PC-3 (cell line): ENCODE results near the gene IL24. TPM values are rescaled to one million over a fixed set of nuclear protein-coding genes. Genes with fewer than 3 reads are reported as not detected.

ENCODE experiments used
- ATAC-seq: fragments of 200-7000 bp; cut with Tn5 transposase; 2 replicates; pipeline ENCODE4 v1.9.1; 2020; ENCODE audit warnings: mild to moderate bottlenecking, moderate library complexity
- BruUV-seq: library from RNA; stranded (reverse); fragments of 400-500 nt; replicated peaks from 2 replicates; lab custom pipeline; 2021; lab: Mats Ljungman, UMichigan
- CTCF ChIA-PET: fragments of 300-600 bp; sonication (Branson Sonifier 250); formaldehyde crosslinking; loops from one replicate; lab custom pipeline; 2022; ENCODE audit warnings: antibody characterized with exemption; lab: Charles Lee
- POLR2A ChIA-PET: fragments of 300-600 bp; sonication (Branson Sonifier 250); formaldehyde crosslinking; loops from one replicate; lab custom pipeline; 2022; ENCODE audit warnings: antibody characterized with exemption; ENCODE audit not compliant: unreplicated experiment; lab: Charles Lee
- DNase-seq: peaks from one replicate; pipeline ENCODE4 v3.0.0-alpha.2; 2015
- H2AFZ ChIP-seq: fragments of 300-600 bp; sonication (generic); 2 replicates; pipeline ENCODE4 v1.6.0; 2016; ENCODE audit warnings: antibody characterized with exemption, low read length
- H3F3A ChIP-seq: fragments of 300-600 bp; sonication (generic); one replicate; pipeline ENCODE4 v1.6.0; 2017; ENCODE audit warnings: antibody characterized with exemption, low read length, control low read depth, mild to moderate bottlenecking; ENCODE audit not compliant: unreplicated experiment
- H3K27ac ChIP-seq: fragments of 300-600 bp; sonication (generic); 2 replicates; pipeline ENCODE4 v1.5.1; 2016; ENCODE audit warnings: mild to moderate bottlenecking, low read length
- H3K27me3 ChIP-seq: fragments of 300-600 bp; sonication (generic); 2 replicates; pipeline ENCODE4 v1.6.1; 2016; ENCODE audit warnings: low read length, mixed read lengths
- H3K36me3 ChIP-seq: fragments of 300-600 bp; sonication (generic); 2 replicates; pipeline ENCODE4 v1.6.1; 2016; ENCODE audit warnings: low read depth, mixed run types, low read length, mixed read lengths
- H3K4me1 ChIP-seq: fragments of 300-600 bp; sonication (generic); 2 replicates; pipeline ENCODE4 v1.5.1; 2016; ENCODE audit warnings: low read length; ENCODE audit not compliant: insufficient read depth
- H3K4me2 ChIP-seq: fragments of 300-600 bp; sonication (generic); 2 replicates; pipeline ENCODE4 v1.6.0; 2016; ENCODE audit warnings: low read length
- H3K4me3 ChIP-seq: fragments of 300-600 bp; sonication (generic); 2 replicates; pipeline ENCODE4 v1.5.1; 2016; ENCODE audit warnings: mild to moderate bottlenecking, low read length, mixed read lengths
- H3K79me2 ChIP-seq: fragments of 300-600 bp; sonication (generic); 2 replicates; pipeline ENCODE4 v1.6.1; 2017; ENCODE audit warnings: low read length, mixed read lengths
- H3K9ac ChIP-seq: fragments of 300-600 bp; sonication (generic); 2 replicates; pipeline ENCODE4 v1.6.0; 2016; ENCODE audit warnings: mild to moderate bottlenecking, low read length
- H3K9me2 ChIP-seq: fragments of 300-600 bp; sonication (generic); replicated peaks from 2 replicates; pipeline ENCODE4 v1.6.1; 2016; ENCODE audit warnings: mixed run types, low read length, mixed read lengths
- H3K9me3 ChIP-seq: fragments of 300-600 bp; sonication (generic); 2 replicates; pipeline ENCODE4 v1.6.1; 2016; ENCODE audit warnings: low read length, mixed read lengths
- H4K20me1 ChIP-seq: fragments of 300-600 bp; sonication (generic); 2 replicates; pipeline ENCODE4 v1.6.1; 2016; ENCODE audit warnings: low read length, mixed read lengths
- EZH2 ChIP-seq: fragments of 300-600 bp; sonication (generic); IDR thresholded peaks from one replicate; pipeline ENCODE4 v1.6.1; 2017; ENCODE audit warnings: antibody characterized with exemption, mild to moderate bottlenecking, low read length; ENCODE audit not compliant: unreplicated experiment
- EZH2phosphoT487 ChIP-seq: fragments of 300-600 bp; sonication (generic); IDR thresholded peaks from 2 replicates; pipeline ENCODE4 v1.6.1; 2018; ENCODE audit warnings: mild to moderate bottlenecking, antibody characterized with exemption, low read length, borderline replicate concordance
- intact Hi-C: fragments of 100-400 bp; cut with micrococcal nuclease; formaldehyde crosslinking; loops from 2 replicates; pipeline ENCODE4 v1.9.0; 2023
- total RNA-seq: library from RNA; depleted of rRNA; stranded (reverse); fragments of >200 nt; gene quantifications from 2 replicates; pipeline ENCODE4 v1.2.3, GENCODE V29; 2014
- TF ChIP-seq, protein P1 (sequence below): fragments of 300-600 bp; sonication (generic); conservative IDR thresholded peaks from 2 replicates; pipeline ENCODE4 v1.5.1; 2017; ENCODE audit warnings: antibody characterized with exemption, low read depth, mild to moderate bottlenecking, low read length

Gene IL24
- total RNA-seq, 1 experiment from 2014 or later: 1.9 TPM

- intact Hi-C loops: no loop called here
- Histone ChIP-seq H2AFZ (no peak overlapping the region), H3K4me1 (peaks cover 15% of the 10 kb centered on the region), H3K9me2 (no peaks in the 10 kb centered on the region), H3K9me3 (no peaks in the 10 kb centered on the region), H3K79me2 (no peaks in the 10 kb centered on the region), H3F3A (peaks cover 7% of the 10 kb centered on the region), H3K4me3 (no peak overlapping the region), H3K27ac (no peak overlapping the region), H3K4me2 (no peak overlapping the region), H3K27me3 (no peaks in the 10 kb centered on the region), H3K9ac (no peak overlapping the region), H4K20me1 (no peaks in the 10 kb centered on the region), H3K36me3 (no peaks in the 10 kb centered on the region)
- TF ChIP-seq, protein P1, sequence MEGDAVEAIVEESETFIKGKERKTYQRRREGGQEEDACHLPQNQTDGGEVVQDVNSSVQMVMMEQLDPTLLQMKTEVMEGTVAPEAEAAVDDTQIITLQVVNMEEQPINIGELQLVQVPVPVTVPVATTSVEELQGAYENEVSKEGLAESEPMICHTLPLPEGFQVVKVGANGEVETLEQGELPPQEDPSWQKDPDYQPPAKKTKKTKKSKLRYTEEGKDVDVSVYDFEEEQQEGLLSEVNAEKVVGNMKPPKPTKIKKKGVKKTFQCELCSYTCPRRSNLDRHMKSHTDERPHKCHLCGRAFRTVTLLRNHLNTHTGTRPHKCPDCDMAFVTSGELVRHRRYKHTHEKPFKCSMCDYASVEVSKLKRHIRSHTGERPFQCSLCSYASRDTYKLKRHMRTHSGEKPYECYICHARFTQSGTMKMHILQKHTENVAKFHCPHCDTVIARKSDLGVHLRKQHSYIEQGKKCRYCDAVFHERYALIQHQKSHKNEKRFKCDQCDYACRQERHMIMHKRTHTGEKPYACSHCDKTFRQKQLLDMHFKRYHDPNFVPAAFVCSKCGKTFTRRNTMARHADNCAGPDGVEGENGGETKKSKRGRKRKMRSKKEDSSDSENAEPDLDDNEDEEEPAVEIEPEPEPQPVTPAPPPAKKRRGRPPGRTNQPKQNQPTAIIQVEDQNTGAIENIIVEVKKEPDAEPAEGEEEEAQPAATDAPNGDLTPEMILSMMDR: no peak
- POLR2A ChIA-PET: no interaction called here
- BruUV-seq: no TSS peak
- DNase-seq: no peak
- ATAC-seq: no peak
- CTCF ChIA-PET: interaction anchor here (0.7 kb wide), 1 partner anchor 300 kb away, joined by 3 read pairs; no protein-coding TSS in a partner anchor
Measured at GRCh38 chr1:206924592-206925105, 27.4 kb downstream of the IL24 start.

- Histone ChIP-seq H3F3A (peaks cover 7% of the 10 kb centered on the region), H3K79me2 (no peaks in the 10 kb centered on the region), H4K20me1 (no peaks in the 10 kb centered on the region), H3K9me2 (no peaks in the 10 kb centered on the region), H2AFZ (no peak overlapping the region), H3K9ac (no peak overlapping the region), H3K27me3 (no peaks in the 10 kb centered on the region), H3K4me1 (peaks cover 15% of the 10 kb centered on the region), H3K9me3 (no peaks in the 10 kb centered on the region), H3K4me2 (no peak overlapping the region), H3K27ac (no peak overlapping the region), H3K36me3 (no peaks in the 10 kb centered on the region), H3K4me3 (no peak overlapping the region)
- TF ChIP-seq, protein P1: no peak; the same call in 1 of the 2 replicates
- TF ChIP-seq EZH2phosphoT487 (no peak), EZH2 (no peak)
- BruUV-seq: no TSS peak
- ChIA-PET POLR2A (no interaction called here), CTCF (interaction anchor here (0.7 kb wide), 1 partner anchor 301 kb away, joined by 3 read pairs; no protein-coding TSS in a partner anchor)
- no peak for ATAC-seq
- intact Hi-C loops: no loop called here
- no peak for DNase-seq
Measured at GRCh38 chr1:206925106-206925736, 28.0 kb downstream of the IL24 start.

GRCh38 chr1:206926286-206926685 is 29.0 kb downstream of the IL24 start:
- BruUV-seq: no TSS peak
- ATAC-seq (no peak), DNase-seq (no peak)
- H3F3A ChIP-seq: peaks cover 7% of the 10 kb centered on the region
- H2AFZ ChIP-seq: no peak overlapping the region
- POLR2A ChIA-PET: no interaction called here
- H3K9ac ChIP-seq: no peak overlapping the region
- TF ChIP-seq EZH2 (no peak), EZH2phosphoT487 (no peak)
- TF ChIP-seq, protein P1: no peak
- CTCF ChIA-PET: interaction anchor here (1.4 kb wide), 1 partner anchor 14 kb away, joined by 6 read pairs; no protein-coding TSS in a partner anchor
- no peak overlapping the region for H3K4me2 ChIP-seq
- H3K36me3 ChIP-seq: no peaks in the 10 kb centered on the region
- intact Hi-C loops: no loop called here
- H3K27me3 ChIP-seq: no peaks in the 10 kb centered on the region
- H3K79me2 ChIP-seq: no peaks in the 10 kb centered on the region
- H3K27ac ChIP-seq: no peak overlapping the region
- H3K4me1 ChIP-seq: peaks cover 15% of the 10 kb centered on the region
- H4K20me1 ChIP-seq: no peaks in the 10 kb centered on the region
- no peak overlapping the region for H3K4me3 ChIP-seq
- H3K9me2 ChIP-seq: no peaks in the 10 kb centered on the region
- H3K9me3 ChIP-seq: no peaks in the 10 kb centered on the region
